Suprapubic skin (tissue), 4 donors: ENCODE results near the gene PTGR3.

ENCODE experiments used
- CTCF ChIP-seq, 2 donors: fragments of 200-600 bp in 1 of 2; fragments of 450-650 bp in 1 of 2; sonication (generic) in 1 of 2; IDR thresholded peaks; one replicate each; pipeline ENCODE4 v1.5.1; 2016 to 2019; ENCODE audit warnings: antibody characterized with exemption in 2 of 2, mild to moderate bottlenecking in 1 of 2, moderate library complexity in 1 of 2
- POLR2A ChIP-seq, 2 donors: fragments of 450-650 bp; IDR thresholded peaks; one replicate each; pipeline ENCODE4 v1.6.1; 2017; ENCODE audit warnings: antibody characterized with exemption in 2 of 2, mild to moderate bottlenecking in 2 of 2, moderate library complexity in 2 of 2
- POLR2AphosphoS5 ChIP-seq, 3 donors: sonication (generic); formaldehyde crosslinking; IDR thresholded peaks; one replicate each; pipeline ENCODE4 v1.6.1; 2017; ENCODE audit warnings: antibody characterized with exemption in 3 of 3

- TF ChIP-seq CTCF (IDR thresholded peaks at IDR 0.05) (no peak), POLR2AphosphoS5 (IDR thresholded peaks at IDR 0.05) (no peak), POLR2A (IDR thresholded peaks at IDR 0.05) (no peak)
Measured at GRCh38 chr18:75216911-75217689, 8.2 kb upstream of the PTGR3 start.
